Endothelial cell of umbilical vein (primary cell): ENCODE measurements around the gene LANCL2. TPM values are rescaled to one million over a fixed set of nuclear protein-coding genes. Genes with fewer than 3 reads are reported as not detected.
"Not testable (repeated sequence)": the region's sequence is repeated elsewhere in the genome, so short reads cannot be mapped to it uniquely, and the experiment has no call there.

Experiments
- BruUV-seq: library from RNA; stranded (reverse); fragments of 400-500 nt; replicated peaks from 2 replicates; lab custom pipeline; 2021; lab: Mats Ljungman, UMichigan
- CTCF ChIA-PET: fragments of 300-600, 350-600 bp; sonication (Branson Sonifier 250); formaldehyde crosslinking; loops from one replicate; lab custom pipeline; 2021; ENCODE audit warnings: antibody characterized with exemption, inconsistent platforms; lab: Charles Lee
- POLR2A ChIA-PET: fragments of 300-600, 350-600 bp; sonication (Branson Sonifier 250); formaldehyde crosslinking; loops from one replicate; lab custom pipeline; 2021; ENCODE audit warnings: antibody characterized with exemption, inconsistent platforms; lab: Charles Lee
- DNase-seq: peaks from one replicate; pipeline ENCODE4 v3.0.0-alpha.2; 2011; ENCODE audit warnings: low read depth, low spot score
- FAIRE-seq: peaks from 2 replicates; lab custom pipeline; 2011; peaks lifted over from hg19 to GRCh38; lab: Jason Lieb, UNC
- H2AFZ ChIP-seq: 2 replicates; pipeline ENCODE4 v1.6.0; 2012; ENCODE audit warnings: low read depth, low read length, control low read depth, inconsistent platforms
- H3K27ac ChIP-seq: 2 replicates; pipeline ENCODE4 v1.5.1; 2011; ENCODE audit warnings: low read depth, mild to moderate bottlenecking, control low read depth, low read length, moderate library complexity; ENCODE audit not compliant: insufficient read depth
- H3K27me3 ChIP-seq, 2 experiments: 2 replicates each; pipeline versions ENCODE4 v1.6.0 to v1.6.1; 2011; ENCODE audit warnings: low read length in 2 of 2, mixed read lengths in 1 of 2; ENCODE audit not compliant: control insufficient read depth in 2 of 2, insufficient read depth in 2 of 2
- H3K36me3 ChIP-seq, 2 experiments: 2 replicates in 1 of 2; 3 replicates in 1 of 2; pipeline ENCODE4 v1.5.1; 2011; ENCODE audit warnings: low read length in 2 of 2, mild to moderate bottlenecking in 1 of 2, moderate library complexity in 1 of 2; ENCODE audit not compliant: control insufficient read depth in 2 of 2, insufficient read depth in 2 of 2; ENCODE audit errors: extremely low read depth in 1 of 2
- H3K4me1 ChIP-seq: 3 replicates; pipeline ENCODE4 v1.5.1; 2011; ENCODE audit warnings: mild to moderate bottlenecking, low read length; ENCODE audit not compliant: control insufficient read depth, insufficient read depth; ENCODE audit errors: extremely low read depth
- H3K4me2 ChIP-seq: 2 replicates; pipeline ENCODE4 v1.6.1; 2011; ENCODE audit warnings: low read length, control low read depth, mixed read lengths; ENCODE audit not compliant: insufficient read depth
- H3K4me3 ChIP-seq, 3 experiments: fragments of 200-600 bp in 1 of 3; sonication (generic), shearing (Covaris generic) in 1 of 3; replicated peaks in 1 of 3; 2 replicates each; pipeline ENCODE4 v1.5.1; 2011 to 2016; ENCODE audit warnings: control low read depth in 3 of 3, low read length in 3 of 3, mild to moderate bottlenecking in 2 of 3, inconsistent platforms in 1 of 3, low read depth in 1 of 3, moderate library complexity in 1 of 3; ENCODE audit not compliant: insufficient read depth in 1 of 3
- H3K79me2 ChIP-seq: 2 replicates; pipeline ENCODE4 v1.6.0; 2012; ENCODE audit warnings: low read length, inconsistent platforms; ENCODE audit not compliant: control insufficient read depth, insufficient read depth
- H3K9ac ChIP-seq: replicated peaks from 2 replicates; pipeline ENCODE3; 2011; ENCODE audit warnings: low read length, control low read depth; ENCODE audit not compliant: insufficient read depth; ENCODE audit errors: extremely low read depth
- H3K9me1 ChIP-seq: replicated peaks from 3 replicates; pipeline ENCODE4 v1.6.0; 2011; ENCODE audit warnings: mild to moderate bottlenecking, low read length; ENCODE audit not compliant: control insufficient read depth, insufficient read depth; ENCODE audit errors: extremely low read depth
- H3K9me3 ChIP-seq: replicated peaks from 2 replicates; pipeline ENCODE4 v1.5.1; 2012; ENCODE audit warnings: low read length, inconsistent platforms; ENCODE audit not compliant: control insufficient read depth, insufficient read depth
- H4K20me1 ChIP-seq: replicated peaks from 2 replicates; pipeline ENCODE3; 2011; ENCODE audit warnings: mild to moderate bottlenecking, low read length; ENCODE audit not compliant: control insufficient read depth, insufficient read depth; ENCODE audit errors: extremely low read depth
- CTCF ChIP-seq, 2 donors: IDR thresholded peaks; 1 replicate in 1 of 2; 2 replicates in 1 of 2; pipeline ENCODE4 v1.5.1; 2011; ENCODE audit warnings: low read length in 2 of 2, mild to moderate bottlenecking in 2 of 2, moderate library complexity in 2 of 2, control low read depth in 1 of 2, inconsistent platforms in 1 of 2, low read depth in 1 of 2; ENCODE audit not compliant: insufficient read depth in 1 of 2; ENCODE audit errors: extremely low read depth in 1 of 2
- EZH2 ChIP-seq: IDR thresholded peaks from 2 replicates; pipeline ENCODE4 v1.6.1; 2012; ENCODE audit warnings: borderline replicate concordance, low read depth, mild to moderate bottlenecking, moderate library complexity, low read length, inconsistent platforms; ENCODE audit not compliant: severe bottlenecking
- FOS ChIP-seq: IDR thresholded peaks from 2 replicates; pipeline ENCODE4 v1.6.1; 2011; ENCODE audit warnings: mild to moderate bottlenecking, low read length, moderate library complexity, borderline replicate concordance; ENCODE audit not compliant: insufficient read depth
- GATA2 ChIP-seq: IDR thresholded peaks from 2 replicates; pipeline ENCODE4 v1.7.0; 2011; ENCODE audit warnings: low read depth, mild to moderate bottlenecking, moderate library complexity, mixed read lengths, low read length; ENCODE audit not compliant: insufficient read length, insufficient read depth
- JUN ChIP-seq: IDR thresholded peaks from 2 replicates; pipeline ENCODE4 v1.6.1; 2011; ENCODE audit warnings: borderline replicate concordance, low read depth; ENCODE audit not compliant: insufficient read length, insufficient read depth
- MYC ChIP-seq: IDR thresholded peaks from one replicate; pipeline ENCODE4 v1.6.1; 2011; ENCODE audit warnings: mild to moderate bottlenecking, low read depth, low read length
- POLR2A ChIP-seq: IDR thresholded peaks from 2 replicates; pipeline ENCODE4 v1.6.1; 2012; ENCODE audit warnings: low read depth, mild to moderate bottlenecking, control low read depth, low read length
- POLR2AphosphoS5 ChIP-seq: IDR thresholded peaks from 2 replicates; pipeline ENCODE4 v1.6.1; 2012; ENCODE audit warnings: low read depth, mild to moderate bottlenecking, control low read depth, low read length, moderate library complexity; ENCODE audit not compliant: insufficient read depth
- dilution Hi-C: fragments of 300-500 bp; cut with MboI; formaldehyde crosslinking; loops from one replicate; pipeline ENCODE4 v1.15.0; 2019; ENCODE audit warnings: low sequenced_read_pairs; ENCODE audit not compliant: extremely low pct_ligation_motif_present
- intact Hi-C: fragments of 100-400 bp; cut with micrococcal nuclease; formaldehyde crosslinking; loops from one replicate; pipeline ENCODE4 v1.10.0; 2022
- polyA plus RNA-seq, 4 experiments: library from polyadenylated mRNA; depleted of rRNA in 3 of 4; stranded (reverse) in 3 of 4; unstranded in 1 of 4; fragments of >200 nt; gene quantifications; 2 replicates each; pipeline versions ENCODE4 v1.2.1 to v1.2.3, GENCODE V29; 2011 to 2012; ENCODE audit warnings: missing spikeins in 1 of 4
- total RNA-seq: library from RNA; stranded (reverse); gene quantifications from 2 replicates; pipeline ENCODE4 v1.2.3, GENCODE V29; 2021

LANCL2 gene
- total and polyA plus RNA-seq, 2 donors (not counting 3 experiments of a cell fraction or from before 2014, with no cell fraction given) = 19.2 to 25.3 TPM

DNA sequence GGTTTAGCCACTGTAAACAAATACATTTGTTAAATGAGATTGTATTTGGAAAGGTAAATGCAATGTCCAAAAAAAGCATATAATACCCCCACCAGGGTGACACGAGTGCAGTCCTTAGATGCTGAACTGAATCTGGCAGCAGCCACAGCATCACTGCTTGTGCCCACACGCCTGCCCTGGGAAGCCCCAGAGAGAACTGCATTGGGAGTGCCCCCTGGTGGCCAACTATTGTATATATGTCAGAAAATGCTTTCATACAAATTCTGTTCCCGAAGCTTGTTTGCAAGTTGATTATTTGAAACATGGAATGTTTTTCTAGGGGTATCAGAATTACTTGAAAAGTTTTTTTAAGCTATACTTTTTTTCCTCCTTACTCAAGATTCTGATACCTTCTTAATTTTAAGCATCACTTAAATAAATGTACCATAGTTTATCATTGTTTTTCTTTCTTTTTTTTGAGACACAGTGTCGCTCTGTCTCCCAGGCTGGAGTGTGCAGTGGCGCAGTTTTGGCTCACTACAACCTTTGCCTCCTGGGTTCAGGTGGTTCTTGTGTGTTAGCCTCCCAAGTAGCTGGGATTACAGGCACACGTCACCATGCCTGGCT lies 50.1 kb downstream of the LANCL2 start:
- Histone ChIP-seq H3K79me2 (no peaks in the 10 kb centered on the region), H3K9me1 (no peaks in the 10 kb centered on the region), H3K36me3 (no peaks in the 10 kb centered on the region), H4K20me1 (no peaks in the 10 kb centered on the region), H3K9ac (no peak overlapping the region), H3K27ac (no peak overlapping the region), H3K27me3 (no peaks in the 10 kb centered on the region), H3K9me3 (no peaks in the 10 kb centered on the region), H3K4me2 (no peak overlapping the region), H3K4me1 (peaks cover 1% of the 10 kb centered on the region), H2AFZ (no peak overlapping the region), H3K4me3 (no peak overlapping the region)
- CTCF ChIA-PET = interaction anchor here (0.6 to 5.5 kb wide), 39 partner anchors 9 to 646 kb away, joined by 3 to 165 read pairs (median 4); partner anchors contain the start of genes EGFR and LANCL2
- peak; percentile 83 for FAIRE-seq
- TF ChIP-seq JUN (no peak), CTCF (IDR thresholded peaks at IDR 0.05; ENCODE audit: extremely low read depth in 1 of 2, insufficient read depth in 1 of 2, low read depth in 1 of 2, low read length in 2 of 2) (peak; percentile 72 to 74), MYC (no peak), GATA2 (no peak), POLR2AphosphoS5 (no peak), EZH2 (no peak), FOS (no peak), POLR2A (no peak)
- BruUV-seq = no TSS peak
- intact Hi-C loops (loop anchor here (1.0 to 5.0 kb wide), 4 partner anchors 50 to 640 kb away; partner anchors contain the start of gene LANCL2), dilution Hi-C loops (no loop called here)
- POLR2A ChIA-PET = no interaction called here
- peak; percentile 84 for DNase-seq

DNA sequence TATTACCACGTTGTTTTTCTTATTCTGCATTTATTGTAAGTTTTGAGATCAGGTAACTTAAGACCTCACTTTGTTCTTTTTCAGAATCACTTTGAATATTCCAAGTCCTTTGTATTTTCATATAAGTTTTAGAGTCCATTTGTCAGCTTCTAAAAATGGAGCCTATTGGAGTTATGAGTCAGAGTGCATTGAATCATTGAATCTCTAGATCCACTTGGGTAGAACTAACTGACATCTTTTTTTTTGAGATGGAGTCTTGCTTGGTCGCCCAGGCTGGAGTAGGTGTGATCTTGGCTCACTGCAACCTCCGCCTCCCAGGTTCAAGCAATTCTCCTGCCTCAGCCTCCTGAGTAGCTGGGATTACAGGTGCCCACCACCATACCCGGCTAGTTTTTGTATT lies 52.3 kb downstream of the LANCL2 start:
- H3K4me2 ChIP-seq, H3K27me3 ChIP-seq, DNase-seq, H3K36me3 ChIP-seq, H4K20me1 ChIP-seq, H3K79me2 ChIP-seq, H3K9ac ChIP-seq, dilution Hi-C loops, FAIRE-seq, H3K9me1 ChIP-seq, H3K27ac ChIP-seq, POLR2A ChIA-PET, BruUV-seq, H3K4me3 ChIP-seq, H2AFZ ChIP-seq, H3K9me3 ChIP-seq, H3K4me1 ChIP-seq: not testable (repeated sequence)
- CTCF ChIA-PET = interaction anchor here (1.7 to 5.5 kb wide), 2 partner anchors 11 to 135 kb away, joined by 5 to 165 read pairs; no protein-coding TSS in a partner anchor
- intact Hi-C loops = loop anchor here (5.0 kb wide), 1 partner anchor 70 kb away; no protein-coding TSS in a partner anchor
